ENCODE data around the gene DCHS2.

Gene DCHS2

GRCh38 chr4:154186035-154186434 lies 305.6 kb downstream of the DCHS2 start:
- no peak for DNase-seq

GRCh38 chr4:154184238-154184637 lies 307.4 kb downstream of the DCHS2 start:
- DNase-seq: no peak

GRCh38 chr4:154183264-154183663 lies 308.3 kb downstream of the DCHS2 start:
- DNase-seq: no peak
